Esophagus muscularis mucosa (tissue), 4 donors: Measurements from ENCODE around the gene SUV39H1. TPM values are rescaled to one million over a fixed set of nuclear protein-coding genes. Genes with fewer than 3 reads are reported as not detected.

ENCODE experiments used
- DNase-seq: peaks from one replicate; pipeline ENCODE4 v3.0.0-alpha.2; 2017; ENCODE audit errors: extremely low spot score
- H3K27ac ChIP-seq, 4 donors: fragments of 200-600 bp; sonication (generic); replicated peaks in 1 of 4; 1 replicate in 3 of 4; 2 replicates in 1 of 4; pipeline ENCODE4 v1.5.1; 2016 to 2019; ENCODE audit warnings: mild to moderate bottlenecking in 1 of 4
- H3K27me3 ChIP-seq, 4 donors: fragments of 200-600 bp; sonication (generic); one replicate each; pipeline versions ENCODE4 v1.5.1 to v1.6.0; 2016 to 2019
- H3K36me3 ChIP-seq, 4 donors: fragments of 200-600 bp; sonication (generic); one replicate each; pipeline ENCODE4 v1.5.1; 2016 to 2019
- H3K4me1 ChIP-seq, 4 donors: fragments of 200-600 bp; sonication (generic); one replicate each; pipeline ENCODE4 v1.5.1; 2016 to 2019
- H3K4me3 ChIP-seq, 4 donors: fragments of 200-600 bp; sonication (generic); 1 replicate in 2 of 4; 2 replicates in 2 of 4; pipeline ENCODE4 v1.5.1; 2016 to 2019; ENCODE audit warnings: mild to moderate bottlenecking in 4 of 4, moderate library complexity in 1 of 4
- H3K9me3 ChIP-seq, 4 donors: fragments of 200-600 bp; sonication (generic); 1 replicate in 3 of 4; 2 replicates in 1 of 4; pipeline ENCODE4 v1.5.1; 2016 to 2019
- CTCF ChIP-seq, 3 experiments: fragments of 200-600 bp in 2 of 3; fragments of 450-650 bp in 1 of 3; sonication (generic) in 2 of 3; IDR thresholded peaks; one replicate each; pipeline ENCODE4 v1.5.1; 2017 to 2019; ENCODE audit warnings: antibody characterized with exemption in 3 of 3, mild to moderate bottlenecking in 2 of 3, moderate library complexity in 1 of 3
- EP300 ChIP-seq: sonication (generic); formaldehyde crosslinking; IDR thresholded peaks from one replicate; pipeline ENCODE4 v1.6.1; 2017; ENCODE audit warnings: antibody characterized with exemption
- POLR2A ChIP-seq: fragments of 450-650 bp; IDR thresholded peaks from one replicate; pipeline ENCODE4 v1.6.1; 2017; ENCODE audit warnings: antibody characterized with exemption, moderate library complexity, mild to moderate bottlenecking, low read depth
- POLR2AphosphoS5 ChIP-seq, 2 donors: sonication (generic); formaldehyde crosslinking; IDR thresholded peaks; one replicate each; pipeline ENCODE4 v1.6.1; 2017; ENCODE audit warnings: antibody characterized with exemption in 2 of 2
- WGBS: methylation state at CpG from one replicate; pipeline ENCODE4 v1.1.5; 2018; 5-methylcytosine and 5-hydroxymethylcytosine counted together
- intact Hi-C: fragments of 100-400 bp; cut with DNase I; formaldehyde crosslinking; loops from one replicate; pipeline ENCODE4 v1.15.1; 2023
- small RNA-seq, 3 donors: library from RNA; depleted of rRNA; stranded (forward); fragments of <200 nt; gene quantifications; one replicate each; pipeline ENCODE3, GENCODE V24; 2016
- total RNA-seq, 4 donors: library from RNA; depleted of rRNA; stranded (reverse); fragments of >200 nt; gene quantifications; one replicate each; pipeline versions ENCODE4 v1.1.0 to v1.2.1, GENCODE V29; 2016

SUV39H1 gene
- total RNA-seq, 4 donors from 2014 or later = 2.5 to 4.5 (median 4.3) TPM

DNA sequence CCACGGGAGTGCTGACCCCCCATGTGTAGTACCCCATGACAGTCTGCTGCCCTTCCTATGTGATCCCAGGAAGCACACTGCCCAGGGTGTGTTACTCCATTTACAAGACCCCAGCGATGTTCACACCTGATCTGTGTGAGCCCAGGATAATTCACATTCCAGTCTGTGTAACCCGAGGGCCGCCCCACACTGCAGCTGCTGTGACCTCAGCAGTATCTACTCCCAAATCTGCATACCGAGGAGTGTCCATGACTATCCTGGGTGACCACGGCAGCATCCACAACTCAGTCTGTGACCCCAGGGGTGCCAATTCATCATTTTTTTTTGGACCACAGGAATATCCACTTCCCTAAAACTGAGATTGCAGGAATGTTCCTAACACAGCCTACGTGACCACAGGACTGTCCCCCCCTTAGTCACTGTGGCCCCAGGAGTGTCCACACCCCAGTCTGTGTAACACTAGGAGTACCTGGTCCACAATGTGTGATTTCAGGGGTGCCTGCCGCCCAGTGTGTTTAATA is 57.2 kb downstream of the SUV39H1 start:
- Histone ChIP-seq H3K9me3 (no peaks in the 10 kb centered on the region), H3K4me1 (no peaks in the 10 kb centered on the region), H3K4me3 (no peak overlapping the region), H3K27ac (no peak overlapping the region), H3K36me3 (no peaks in the 10 kb centered on the region), H3K27me3 (no peaks in the 10 kb centered on the region)
- no peak for DNase-seq
- TF ChIP-seq CTCF (IDR thresholded peaks at IDR 0.05) (no peak), EP300 (no peak), POLR2A (no peak), POLR2AphosphoS5 (IDR thresholded peaks at IDR 0.05) (no peak)
- 61% methylated on average over 7 of the region's 8 CpGs for WGBS
- intact Hi-C loops = no loop called here

GRCh38 chrX:48754238-48754637 is 57.7 kb downstream of the SUV39H1 start:
- DNase-seq = no peak
- WGBS = 72% methylated on average over 7 of the region's 8 CpGs
- Histone ChIP-seq H3K4me3 (no peak overlapping the region), H3K36me3 (no peaks in the 10 kb centered on the region), H3K27me3 (no peaks in the 10 kb centered on the region), H3K4me1 (no peaks in the 10 kb centered on the region), H3K27ac (no peak overlapping the region), H3K9me3 (no peaks in the 10 kb centered on the region)
- intact Hi-C loops = no loop called here
- TF ChIP-seq CTCF (IDR thresholded peaks at IDR 0.05) = no peak
- TF ChIP-seq POLR2A = no peak
- no peak for TF ChIP-seq EP300
- no peak for TF ChIP-seq POLR2AphosphoS5 (IDR thresholded peaks at IDR 0.05)

Small RNA genes within 50 kb of the gene (small RNA-seq; reads per million reads assigned to genes)
- gene RNU6-1056P = 0 reads per million in 3 donors

Other genes starting within 250 kb of the SUV39H1 start
- 1 to 10 TPM; 2.5 to 7.9 (median 7.4) TPM for gene SLC38A5, start 226.5 kb upstream of the SUV39H1 start, total RNA-seq
- gene FTSJ1, start 220.5 kb upstream of the SUV39H1 start, total RNA-seq = 10 to 100 TPM; 38.5 to 47.3 (median 43.9) TPM
- gene PORCN, start 187.7 kb upstream of the SUV39H1 start, total RNA-seq = 10 to 100 TPM; 15.0 to 21.5 (median 18.9) TPM
- gene EBP, start 174.9 kb upstream of the SUV39H1 start, total RNA-seq = 10 to 100 TPM; 15.7 to 20.7 (median 17.4) TPM
- 10 to 100 TPM; 10.3 to 22.4 (median 16.4) TPM for gene TBC1D25, start 157.0 kb upstream of the SUV39H1 start, total RNA-seq
- 100 to 1,000 TPM in 3 of 4 donors, 10 to 100 TPM in 1; 94.0 to 204 (median 156) TPM for gene RBM3, start 122.2 kb upstream of the SUV39H1 start, total RNA-seq
- gene WDR13, start 99.2 kb upstream of the SUV39H1 start, total RNA-seq = 100 to 1,000 TPM; 123 to 166 (median 152) TPM
- gene WAS, start 12.9 kb upstream of the SUV39H1 start, total RNA-seq = 1 to 10 TPM; 3.2 to 9.9 (median 7.5) TPM
- gene GLOD5, start 65.0 kb downstream of the SUV39H1 start, total RNA-seq = not detected
- gene GATA1, start 89.9 kb downstream of the SUV39H1 start, total RNA-seq = under 1 TPM in 1 of 4 donors, not detected in 3; 0.50 TPM
- 10 to 100 TPM; 26.8 to 64.0 (median 47.7) TPM for gene HDAC6, start 105.3 kb downstream of the SUV39H1 start, total RNA-seq
- gene ERAS, start 129.8 kb downstream of the SUV39H1 start, total RNA-seq = not detected
- 10 to 100 TPM in 1 of 4 donors, 1 to 10 TPM in 3; 2.9 to 15.2 (median 7.7) TPM for gene PCSK1N, start 138.9 kb downstream of the SUV39H1 start, total RNA-seq
- 10 to 100 TPM; 36.1 to 59.6 (median 51.1) TPM for gene TIMM17B, start 201.0 kb downstream of the SUV39H1 start, total RNA-seq
- 10 to 100 TPM; 53.6 to 81.3 (median 72.0) TPM for gene PQBP1, start 201.2 kb downstream of the SUV39H1 start, total RNA-seq
- gene SLC35A2, start 214.9 kb downstream of the SUV39H1 start, total RNA-seq = 10 to 100 TPM in 2 of 4 donors, 1 to 10 TPM in 2; 7.3 to 13.4 (median 10.0) TPM
- 10 to 100 TPM in 1 of 4 donors, 1 to 10 TPM in 3; 3.3 to 11.4 (median 7.3) TPM for gene PIM2, start 222.3 kb downstream of the SUV39H1 start, total RNA-seq